OCI-LY3 (cell line): ENCODE results near the gene SHD.
"Not testable (repeated sequence)": the region's sequence is repeated elsewhere in the genome, so short reads cannot be mapped to it uniquely, and the experiment has no call there.

Source experiments
- H2AFZ ChIP-seq: fragments of 200-600, 300-600 bp; shearing (Covaris generic); 2 replicates; pipeline ENCODE4 v1.6.0; 2014; ENCODE audit warnings: antibody characterized with exemption, low read depth, low read length
- H3K27ac ChIP-seq: fragments of 200-600, 300-600 bp; sonication (generic); 2 replicates; pipeline ENCODE4 v1.5.1; 2014; ENCODE audit warnings: mild to moderate bottlenecking, low read length, moderate library complexity, mixed read lengths
- H3K27me3 ChIP-seq: fragments of 200-600, 300-600 bp; sonication (generic); 2 replicates; pipeline ENCODE4 v1.6.1; 2014; ENCODE audit warnings: low read depth, low read length, mixed read lengths
- H3K36me3 ChIP-seq: fragments of 200-600, 300-600 bp; sonication (generic); replicated peaks from 2 replicates; pipeline ENCODE3; 2014; ENCODE audit warnings: low read depth, low read length, mixed read lengths
- H3K4me1 ChIP-seq: fragments of 300-600, 200-600 bp; sonication (generic); 2 replicates; pipeline ENCODE4 v1.6.1; 2014; ENCODE audit warnings: low read length, mixed read lengths
- H3K4me2 ChIP-seq: fragments of 200-600, 300-600 bp; sonication (generic); 2 replicates; pipeline ENCODE4 v1.6.1; 2014; ENCODE audit warnings: low read length, mixed read lengths
- H3K4me3 ChIP-seq: fragments of 300-600, 200-600 bp; sonication (generic); 2 replicates; pipeline ENCODE4 v1.5.1; 2014; ENCODE audit warnings: antibody characterized with exemption, mild to moderate bottlenecking, low read length, moderate library complexity
- H3K79me2 ChIP-seq: fragments of 300-600, 200-600 bp; shearing (Covaris generic); 2 replicates; pipeline ENCODE4 v1.6.1; 2014; ENCODE audit warnings: mild to moderate bottlenecking, low read length, mixed read lengths
- H3K9ac ChIP-seq: fragments of 300-600, 200-600 bp; shearing (Covaris generic); 2 replicates; pipeline ENCODE4 v1.6.0; 2014; ENCODE audit warnings: mild to moderate bottlenecking, low read length, moderate library complexity
- H3K9me3 ChIP-seq: fragments of 200-600, 300-600 bp; shearing (Covaris generic); 2 replicates; pipeline ENCODE4 v1.6.1; 2014; ENCODE audit warnings: low read length, mixed read lengths; ENCODE audit not compliant: insufficient read depth
- H4K20me1 ChIP-seq: fragments of 200-600, 300-600 bp; sonication (generic); 2 replicates; pipeline ENCODE4 v1.6.1; 2016; ENCODE audit warnings: low read length, mixed read lengths; ENCODE audit not compliant: insufficient read depth
- EZH2phosphoT487 ChIP-seq: fragments of 200-600 bp; shearing (Covaris generic); IDR thresholded peaks from 2 replicates; pipeline ENCODE4 v1.6.1; 2018; ENCODE audit warnings: antibody characterized with exemption, mixed run types, low read depth
- TF ChIP-seq, protein P1 (sequence below): fragments of 200-600, 300-600 bp; sonication (generic); IDR thresholded peaks from 2 replicates; pipeline ENCODE4 v1.5.1; 2014; ENCODE audit warnings: antibody characterized with exemption, low read length, low read depth

The SHD gene

DNA sequence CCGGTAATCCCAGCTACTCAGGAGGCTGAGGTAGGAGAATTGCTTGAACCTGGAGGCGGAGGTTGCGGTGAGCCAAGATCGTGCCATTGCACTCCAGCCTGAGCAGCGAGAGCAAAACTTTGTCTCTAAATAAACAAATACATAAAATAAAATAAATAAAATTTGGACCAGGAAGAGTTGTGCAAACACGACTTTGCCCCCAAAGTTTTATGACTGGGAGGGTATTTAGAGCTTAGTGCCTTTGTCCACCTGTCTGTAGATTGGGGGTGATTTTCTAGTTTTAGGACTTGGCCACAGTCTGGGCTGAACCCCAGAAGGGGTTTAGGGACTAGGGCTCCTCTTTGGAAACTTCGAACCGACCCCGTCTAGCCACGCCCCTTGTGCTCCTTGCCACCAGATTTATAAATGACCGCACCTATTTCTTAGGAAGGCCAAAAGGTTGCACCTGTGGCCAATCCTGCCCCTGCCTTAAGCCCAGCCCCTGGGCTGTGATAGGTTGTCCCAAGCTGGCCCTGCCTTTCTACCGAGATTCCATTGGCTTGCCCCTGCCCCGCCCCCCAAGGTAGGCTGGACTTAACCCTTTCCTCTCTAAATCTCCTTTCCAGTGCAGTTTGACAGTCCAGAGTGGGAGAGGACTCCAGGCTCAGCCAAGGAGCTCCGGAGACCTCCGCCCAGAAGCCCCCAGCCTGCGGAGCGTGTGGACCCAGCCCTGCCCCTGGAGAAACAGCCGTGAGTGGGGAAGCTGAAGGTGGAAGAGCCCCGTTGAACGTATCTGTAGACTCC, 5.3 kb downstream of the SHD start:
- peaks cover 11% of the 10 kb centered on the region for H3K27me3 ChIP-seq
- TF ChIP-seq EZH2phosphoT487 = no peak
- TF ChIP-seq, protein P1, sequence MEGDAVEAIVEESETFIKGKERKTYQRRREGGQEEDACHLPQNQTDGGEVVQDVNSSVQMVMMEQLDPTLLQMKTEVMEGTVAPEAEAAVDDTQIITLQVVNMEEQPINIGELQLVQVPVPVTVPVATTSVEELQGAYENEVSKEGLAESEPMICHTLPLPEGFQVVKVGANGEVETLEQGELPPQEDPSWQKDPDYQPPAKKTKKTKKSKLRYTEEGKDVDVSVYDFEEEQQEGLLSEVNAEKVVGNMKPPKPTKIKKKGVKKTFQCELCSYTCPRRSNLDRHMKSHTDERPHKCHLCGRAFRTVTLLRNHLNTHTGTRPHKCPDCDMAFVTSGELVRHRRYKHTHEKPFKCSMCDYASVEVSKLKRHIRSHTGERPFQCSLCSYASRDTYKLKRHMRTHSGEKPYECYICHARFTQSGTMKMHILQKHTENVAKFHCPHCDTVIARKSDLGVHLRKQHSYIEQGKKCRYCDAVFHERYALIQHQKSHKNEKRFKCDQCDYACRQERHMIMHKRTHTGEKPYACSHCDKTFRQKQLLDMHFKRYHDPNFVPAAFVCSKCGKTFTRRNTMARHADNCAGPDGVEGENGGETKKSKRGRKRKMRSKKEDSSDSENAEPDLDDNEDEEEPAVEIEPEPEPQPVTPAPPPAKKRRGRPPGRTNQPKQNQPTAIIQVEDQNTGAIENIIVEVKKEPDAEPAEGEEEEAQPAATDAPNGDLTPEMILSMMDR = no peak
- H3K4me3 ChIP-seq = no peak overlapping the region
- no peaks in the 10 kb centered on the region for H3K36me3 ChIP-seq
- no peaks in the 10 kb centered on the region for H3K9me3 ChIP-seq
- H4K20me1 ChIP-seq = no peaks in the 10 kb centered on the region
- H3K4me2 ChIP-seq = no peak overlapping the region
- no peak overlapping the region for H2AFZ ChIP-seq
- peaks cover 4% of the 10 kb centered on the region; the same call in 1 of the 2 replicates for H3K4me1 ChIP-seq
- no peak overlapping the region for H3K27ac ChIP-seq
- H3K79me2 ChIP-seq = no peaks in the 10 kb centered on the region
- H3K9ac ChIP-seq = no peak overlapping the region

DNA sequence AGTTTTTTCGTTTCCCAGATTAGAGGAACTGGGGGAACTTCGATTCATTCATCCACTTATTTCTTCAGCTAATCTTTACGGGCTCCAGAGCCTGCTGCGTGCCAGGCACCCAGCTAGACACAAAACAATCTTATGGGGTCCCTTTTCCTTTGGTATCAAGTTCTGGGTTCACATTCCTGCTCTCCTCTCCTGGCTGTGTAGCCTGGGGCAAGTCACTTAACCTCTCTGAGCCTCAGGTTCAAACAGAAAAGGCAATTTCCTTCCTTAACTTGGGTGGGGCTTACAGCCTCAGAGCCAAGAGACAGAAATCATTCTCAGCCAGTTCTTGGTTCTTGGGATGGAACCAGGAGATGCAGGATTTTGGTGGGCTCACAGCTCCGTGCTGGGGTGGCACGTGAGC, 5.9 kb downstream of the SHD start:
- TF ChIP-seq, protein P1 = no peak
- TF ChIP-seq EZH2phosphoT487 = no peak
- Histone ChIP-seq H3K36me3 (no peaks in the 10 kb centered on the region), H3K4me3 (no peak overlapping the region), H3K4me2 (no peak overlapping the region), H2AFZ (no peak overlapping the region), H3K4me1 (peaks cover 4% of the 10 kb centered on the region; the same call in 1 of the 2 replicates), H3K9ac (no peak overlapping the region), H3K27me3 (peaks cover 11% of the 10 kb centered on the region), H4K20me1 (no peaks in the 10 kb centered on the region), H3K79me2 (no peaks in the 10 kb centered on the region), H3K9me3 (no peaks in the 10 kb centered on the region), H3K27ac (no peak overlapping the region)

DNA sequence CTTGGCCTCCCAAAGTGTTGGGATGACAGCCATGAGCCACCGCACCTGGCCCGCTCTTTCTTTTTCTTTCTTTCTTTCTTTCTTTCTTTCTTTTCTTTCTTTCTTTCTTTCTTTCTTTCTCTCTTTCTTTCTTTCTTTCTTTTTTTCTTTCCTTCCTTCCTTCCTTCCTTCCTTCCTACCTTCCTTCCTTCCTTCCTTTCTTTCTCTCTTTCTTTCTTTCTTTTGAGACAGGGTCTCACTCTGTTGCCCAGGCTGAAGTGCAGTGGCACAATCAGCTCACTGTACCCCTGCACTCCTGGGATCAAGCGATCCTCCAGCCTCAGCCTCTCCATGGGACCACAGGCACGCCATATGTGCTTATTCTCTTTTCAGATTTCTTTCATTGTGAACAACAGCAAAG, 7.1 kb downstream of the SHD start:
- not testable (repeated sequence) for H3K4me1 ChIP-seq, H3K9me3 ChIP-seq, H3K79me2 ChIP-seq, H3K27ac ChIP-seq, H3K9ac ChIP-seq, H3K27me3 ChIP-seq, H3K4me2 ChIP-seq, H2AFZ ChIP-seq, H4K20me1 ChIP-seq, H3K36me3 ChIP-seq, H3K4me3 ChIP-seq

GRCh38 chr19:4288091-4288777, 9.2 kb downstream of the SHD start:
- no peak overlapping the region for H3K4me3 ChIP-seq
- no peak overlapping the region for H3K4me2 ChIP-seq
- no peaks in the 10 kb centered on the region for H4K20me1 ChIP-seq
- H3K4me1 ChIP-seq = no peaks in the 10 kb centered on the region
- H3K9me3 ChIP-seq = no peaks in the 10 kb centered on the region
- no peak overlapping the region for H3K9ac ChIP-seq
- no peaks in the 10 kb centered on the region for H3K79me2 ChIP-seq
- peaks cover 8% of the 10 kb centered on the region for H3K27me3 ChIP-seq
- TF ChIP-seq, protein P1 = no peak
- no peak for TF ChIP-seq EZH2phosphoT487
- H3K36me3 ChIP-seq = no peaks in the 10 kb centered on the region
- no peak overlapping the region for H2AFZ ChIP-seq
- no peak overlapping the region for H3K27ac ChIP-seq
